Jurkat, Clone E6-1 (cell line): ENCODE results near the gene LCP1. TPM values are rescaled to one million over a fixed set of nuclear protein-coding genes. Genes with fewer than 3 reads are reported as not detected.
"Not testable (repeated sequence)": the region's sequence is repeated elsewhere in the genome, so short reads cannot be mapped to it uniquely, and the experiment has no call there.

Experiments used
- DNase-seq: peaks from one replicate; pipeline ENCODE4 v3.0.0-alpha.2; 2011; ENCODE audit warnings: low read depth, low spot score
- H3K4me3 ChIP-seq: 2 replicates; pipeline ENCODE4 v1.5.1; 2011; ENCODE audit warnings: mild to moderate bottlenecking, low read length, control low read depth, moderate library complexity
- polyA plus RNA-seq: library from polyadenylated mRNA; unstranded; fragments of >200 nt; gene quantifications from one replicate; pipeline ENCODE4 v1.2.1, GENCODE V29; 2012; ENCODE audit warnings: missing spikeins; ENCODE audit not compliant: insufficient read length, insufficient read depth

LCP1 gene
- polyA plus RNA-seq, result 646 TPM

- peak within 1 kb of the TSS; percentile 82 for H3K4me3 ChIP-seq
- peak; percentile 98 for DNase-seq
Measured at GRCh38 chr13:46181840-46182490, at the start of gene LCP1. Gene LCP1 (minus strand): TSS chr13:46182177. CDS start chr13:46159662, 22,515 bp downstream.

GRCh38 chr13:46229251-46229650 lies 47.3 kb upstream of the LCP1 start:
- no peak overlapping the region for H3K4me3 ChIP-seq
- DNase-seq, result no peak

GRCh38 chr13:46220234-46220633 lies 38.3 kb upstream of the LCP1 start:
- DNase-seq, result peak; percentile 62
- H3K4me3 ChIP-seq, result not testable (repeated sequence)

GRCh38 chr13:46214741-46215140 lies 32.8 kb upstream of the LCP1 start:
- not testable (repeated sequence) for H3K4me3 ChIP-seq, DNase-seq

- no peak for DNase-seq
- no peak overlapping the region for H3K4me3 ChIP-seq
Measured at GRCh38 chr13:46213242-46213641, 31.3 kb upstream of the LCP1 start.

GRCh38 chr13:46211483-46212351 lies 29.7 kb upstream of the LCP1 start, which contains the start of gene LRRC63:
Gene LRRC63 (plus strand): TSS chr13:46211928. CDS start chr13:46213035, 1,107 bp downstream.
- peak; percentile 68 for DNase-seq
- peak within 1 kb of the TSS; percentile 81 for H3K4me3 ChIP-seq

GRCh38 chr13:46211116-46211482 lies 29.1 kb upstream of the LCP1 start:
- peak; percentile 48 for DNase-seq
- peak overlapping the region; percentile 81 for H3K4me3 ChIP-seq

GRCh38 chr13:46210362-46211083 lies 28.5 kb upstream of the LCP1 start:
- no peak for DNase-seq
- peak overlapping the region; percentile 81 for H3K4me3 ChIP-seq

- DNase-seq, result no peak
- H3K4me3 ChIP-seq, result no peak overlapping the region
Measured at GRCh38 chr13:46207828-46208227, 25.9 kb upstream of the LCP1 start.

- H3K4me3 ChIP-seq, result no peak overlapping the region
- no peak for DNase-seq
Measured at GRCh38 chr13:46206143-46206542, 24.2 kb upstream of the LCP1 start.

- DNase-seq, result no peak
Measured at GRCh38 chr13:46202966-46203365, 21.0 kb upstream of the LCP1 start.

GRCh38 chr13:46202188-46202795 lies 20.3 kb upstream of the LCP1 start:
- H3K4me3 ChIP-seq, result no peak overlapping the region
- DNase-seq, result peak; percentile 71

More at GRCh38 chr13:46202966-46203365, 21.0 kb upstream of the LCP1 start:
- no peak overlapping the region for H3K4me3 ChIP-seq

- no peak for DNase-seq
- H3K4me3 ChIP-seq, result no peak overlapping the region
Measured at GRCh38 chr13:46198696-46199193, 16.8 kb upstream of the LCP1 start.

GRCh38 chr13:46197299-46198048 lies 15.5 kb upstream of the LCP1 start:
- H3K4me3 ChIP-seq, result no peak overlapping the region
- no peak for DNase-seq

- no peak overlapping the region for H3K4me3 ChIP-seq
- DNase-seq, result no peak
Measured at GRCh38 chr13:46195016-46195415, 13.0 kb upstream of the LCP1 start.

- H3K4me3 ChIP-seq, result no peak overlapping the region
- DNase-seq, result no peak
Measured at GRCh38 chr13:46192412-46192811, 10.4 kb upstream of the LCP1 start.

- no peak overlapping the region for H3K4me3 ChIP-seq
- no peak for DNase-seq
Measured at GRCh38 chr13:46185634-46186033, 3.7 kb upstream of the LCP1 start.

GRCh38 chr13:46184277-46184699 lies 2.3 kb upstream of the LCP1 start:
- peak; percentile 83 for DNase-seq
- H3K4me3 ChIP-seq, result peak overlapping the region; percentile 46
